ENCODE measurements around the gene IL22RA1.

Gene IL22RA1

GRCh38 chr1:24136956-24137539 is 5.9 kb downstream of the IL22RA1 start:
- no peak for DNase-seq

- no peak for DNase-seq
Observed at GRCh38 chr1:24134376-24134775, 8.6 kb downstream of the IL22RA1 start.

- DNase-seq = no peak
Observed at GRCh38 chr1:24133819-24134218, 9.1 kb downstream of the IL22RA1 start.

GRCh38 chr1:24130385-24130784 is 12.6 kb downstream of the IL22RA1 start:
- no peak for DNase-seq

DNA sequence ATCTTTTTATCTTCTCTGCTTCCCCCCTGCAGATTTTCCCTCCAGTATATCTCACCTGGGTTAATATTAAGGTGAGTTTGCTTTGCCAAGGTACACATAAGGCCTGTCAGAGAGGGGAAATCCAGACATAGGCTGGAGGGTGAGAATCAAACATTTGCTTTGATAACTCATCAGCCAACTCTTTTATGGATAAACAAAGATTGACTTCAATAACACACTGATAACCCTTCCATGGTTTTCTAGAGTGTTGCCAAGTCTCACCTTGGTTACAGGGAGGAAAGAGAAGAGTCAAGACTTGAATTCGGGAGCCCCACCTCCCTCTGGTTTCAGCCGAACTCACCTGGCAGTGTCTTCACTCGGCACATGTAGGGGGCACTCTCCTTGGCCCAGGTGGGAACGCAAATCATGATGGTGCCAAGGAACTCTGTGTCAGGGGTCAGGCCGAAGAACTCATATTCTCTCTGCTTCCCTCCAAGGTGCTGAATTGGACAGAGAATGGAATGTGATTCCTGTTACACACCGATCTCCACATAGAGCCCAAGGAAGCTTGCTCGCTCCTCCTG is 15.1 kb downstream of the IL22RA1 start:
- DNase-seq = no peak

DNA sequence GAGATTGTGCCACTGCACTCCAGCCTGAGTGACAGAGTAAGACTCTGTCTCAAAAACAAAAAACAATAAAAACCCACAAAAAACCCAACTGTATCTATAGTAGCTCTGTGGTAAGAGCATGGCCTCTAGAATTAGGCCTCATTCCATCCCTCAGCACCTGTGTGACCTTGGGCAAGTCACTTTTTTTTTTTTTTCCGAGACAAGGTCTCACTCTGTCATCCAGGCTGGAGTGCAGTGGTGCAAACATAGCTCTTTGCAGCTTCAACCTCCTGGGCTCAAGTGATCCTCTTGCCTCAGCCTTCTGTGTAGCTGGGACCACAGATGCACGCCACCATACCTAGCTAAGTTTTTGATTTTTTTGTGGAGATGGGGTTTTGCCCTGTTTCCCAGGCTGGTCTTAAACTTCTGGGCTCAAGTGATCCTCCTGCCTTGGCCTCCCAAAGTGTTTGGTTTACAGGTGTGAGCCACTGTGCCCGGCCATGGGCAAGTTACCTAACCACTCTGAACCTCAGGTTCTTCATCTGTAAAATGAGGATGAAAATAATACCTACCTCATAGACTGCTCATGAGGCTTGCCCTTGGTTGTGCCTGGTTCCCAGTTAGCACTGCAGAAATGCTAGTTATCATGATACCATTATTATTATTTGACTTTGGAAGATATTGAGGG is 15.7 kb downstream of the IL22RA1 start:
- no peak for DNase-seq

GRCh38 chr1:24126672-24127023 is 16.3 kb downstream of the IL22RA1 start:
- DNase-seq = no peak

DNA sequence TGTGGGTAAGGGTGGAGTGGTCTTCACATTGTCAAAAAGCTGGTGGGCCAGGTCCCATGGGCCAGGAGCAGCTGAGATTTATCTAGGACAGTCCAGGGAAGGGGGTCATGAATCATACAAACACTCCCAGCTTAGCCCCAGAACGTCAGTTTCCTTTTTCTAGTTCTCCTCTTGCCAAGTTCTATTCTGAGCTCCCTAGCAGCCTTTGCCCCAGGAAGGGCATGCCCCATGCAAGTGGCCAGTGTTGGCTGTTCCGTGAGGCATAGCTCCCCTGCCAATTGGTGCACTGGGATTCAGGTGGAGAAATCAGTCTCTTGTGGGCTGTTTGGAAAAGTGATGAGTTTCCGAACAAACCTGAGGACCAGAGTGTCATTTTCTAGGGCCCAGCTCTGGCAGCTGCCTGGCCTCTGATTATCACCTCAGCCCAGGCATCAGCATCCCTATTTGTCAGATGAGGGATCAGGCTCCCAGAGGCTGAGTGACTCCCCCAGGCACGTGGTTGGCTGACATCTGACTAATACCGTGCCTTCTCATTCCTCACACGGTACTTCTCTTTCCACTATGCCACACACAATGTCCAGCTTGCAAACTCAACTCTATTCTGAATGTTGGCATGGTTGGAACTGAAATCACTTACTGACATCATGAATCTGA is 16.8 kb downstream of the IL22RA1 start:
- DNase-seq = no peak

DNA sequence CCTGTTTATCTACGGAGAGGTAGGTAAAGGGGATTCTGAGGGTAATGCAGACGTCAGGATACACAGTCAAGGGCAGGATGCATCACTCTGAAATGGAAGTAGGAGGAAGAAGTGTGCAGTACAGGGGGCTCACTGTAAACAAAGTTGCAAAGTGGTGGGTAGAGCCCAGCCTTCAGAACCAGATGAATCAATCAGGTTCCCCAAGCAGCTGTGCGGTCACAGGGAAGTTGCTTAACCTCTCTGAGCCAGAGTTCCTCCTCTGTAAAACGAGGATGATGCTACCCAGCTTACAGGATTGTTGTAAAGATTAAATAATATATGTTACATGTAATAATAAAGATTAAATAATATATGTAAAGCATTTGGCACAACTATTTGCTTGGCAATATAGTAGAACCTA is 17.5 kb downstream of the IL22RA1 start:
- no peak for DNase-seq

DNA sequence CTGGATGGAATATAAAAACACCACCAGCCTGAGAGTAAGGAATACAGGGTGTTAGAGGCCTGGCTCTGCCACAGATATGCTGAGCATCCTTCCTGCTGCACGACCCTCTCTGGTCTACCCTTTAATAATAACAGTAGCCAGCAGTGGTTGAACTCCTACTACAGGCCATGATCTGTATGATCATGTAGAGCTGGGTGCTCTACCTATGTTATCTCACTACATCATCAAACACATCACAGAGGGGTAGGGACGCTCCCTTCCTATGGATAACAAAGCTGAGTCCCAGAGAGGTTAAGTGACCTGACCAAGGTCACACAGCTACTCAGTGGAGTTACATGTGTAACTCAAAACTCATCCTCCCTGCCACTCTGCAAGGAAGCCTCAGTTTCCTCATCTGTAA is 18.0 kb downstream of the IL22RA1 start:
- DNase-seq = no peak

DNA sequence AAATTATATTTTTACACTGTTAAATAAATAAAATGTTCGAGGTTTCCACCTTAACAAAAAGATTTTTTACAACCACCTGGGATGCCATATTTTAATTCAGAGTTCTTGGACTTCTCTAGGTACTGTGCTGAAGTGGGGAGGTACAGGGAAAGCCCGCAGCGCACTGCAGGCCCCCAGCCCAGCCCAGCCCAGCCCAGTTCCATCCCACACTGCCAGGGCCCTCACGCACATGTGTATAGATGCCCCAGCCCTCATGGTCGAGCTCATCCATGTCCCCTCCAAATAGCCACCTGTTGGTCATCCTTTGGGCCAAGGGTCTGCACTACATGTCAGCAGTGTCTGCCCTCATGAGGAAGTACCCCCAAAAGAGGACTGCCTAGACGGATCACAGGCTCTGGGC is 19.3 kb downstream of the IL22RA1 start:
- DNase-seq = no peak

DNA sequence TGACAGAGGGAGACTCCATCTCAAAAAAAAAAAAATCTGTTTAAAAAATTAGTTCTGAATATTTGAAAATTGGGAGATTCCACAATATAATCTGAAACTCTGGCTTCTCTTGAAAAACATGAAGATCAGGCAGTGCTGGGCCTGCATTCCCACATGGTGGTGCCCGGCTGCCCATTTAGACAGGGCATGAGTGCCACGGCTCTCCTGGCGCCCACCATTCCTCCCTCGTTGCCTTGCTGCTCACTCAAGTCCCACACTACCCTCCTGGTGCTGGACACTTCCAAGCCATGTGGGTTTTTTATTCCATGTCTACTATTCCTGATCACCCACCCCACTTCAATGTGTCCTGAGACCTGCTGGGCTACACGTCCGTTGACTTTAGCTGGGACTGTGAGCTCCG is 20.2 kb downstream of the IL22RA1 start:
- DNase-seq = no peak

GRCh38 chr1:24121406-24121805 is 21.5 kb downstream of the IL22RA1 start:
- no peak for DNase-seq

DNA sequence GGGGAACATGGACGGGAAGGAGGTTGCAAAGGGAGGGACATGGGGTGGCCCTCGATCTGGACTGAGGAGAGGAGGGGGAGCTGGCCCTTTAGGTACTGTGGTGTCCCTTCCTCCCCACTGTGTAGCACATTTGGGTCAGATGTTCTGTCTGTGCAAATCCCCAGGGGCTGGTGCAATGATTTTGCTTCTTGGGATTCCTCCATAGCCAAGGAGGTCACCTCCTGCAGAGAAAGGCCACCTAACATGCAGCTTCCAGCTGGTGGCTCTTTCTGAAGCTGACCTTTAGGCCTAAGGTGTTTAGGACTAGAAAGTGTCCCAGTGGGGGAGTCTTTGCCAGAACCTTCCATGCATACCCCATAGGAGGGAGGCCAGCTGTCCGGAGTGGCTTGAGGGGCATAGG is 22.0 kb downstream of the IL22RA1 start:
- no peak for DNase-seq

DNA sequence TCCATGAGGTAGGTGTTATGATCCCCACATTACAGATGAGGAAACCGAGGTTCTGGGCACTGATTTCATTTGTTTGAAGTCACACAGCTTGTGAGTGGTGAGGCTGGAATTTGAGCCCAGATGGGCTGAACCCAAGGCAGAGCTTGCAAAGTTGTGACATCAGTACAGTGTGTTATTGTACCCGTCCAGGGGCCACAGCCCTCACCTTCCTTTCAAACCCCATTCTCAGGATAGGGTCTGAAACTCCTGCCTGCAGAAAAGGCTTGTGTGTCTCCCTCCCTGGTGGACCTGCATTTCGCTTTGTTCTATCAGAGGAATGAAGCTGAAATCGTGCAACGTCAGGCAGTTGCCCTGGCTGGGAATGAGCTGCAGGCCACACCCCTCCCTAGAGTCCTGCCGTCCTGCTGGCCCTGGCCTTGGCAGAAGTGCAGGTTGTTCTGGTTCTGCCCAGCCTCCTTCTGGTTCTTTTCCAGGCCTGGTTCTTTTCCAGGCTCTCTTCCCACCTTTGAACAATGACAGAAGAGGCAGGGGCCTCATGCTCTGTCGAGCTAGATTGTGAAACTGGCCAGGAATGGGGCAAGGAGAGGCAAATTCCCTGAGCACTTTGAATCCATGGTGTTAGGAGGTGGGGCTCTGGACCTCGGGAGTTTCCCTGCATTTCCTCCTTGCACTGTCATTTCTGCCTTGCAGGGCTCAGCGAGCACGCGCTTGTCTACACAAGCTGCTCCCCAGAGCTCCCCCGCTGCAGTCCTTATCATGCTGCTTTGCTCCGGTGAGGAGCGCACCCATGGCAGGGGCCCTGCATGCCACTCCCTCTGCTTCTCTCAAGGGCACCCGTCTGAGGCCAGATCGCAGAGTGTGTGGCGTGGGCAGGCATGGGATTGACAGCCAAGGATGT is 22.8 kb downstream of the IL22RA1 start:
- DNase-seq = no peak

DNA sequence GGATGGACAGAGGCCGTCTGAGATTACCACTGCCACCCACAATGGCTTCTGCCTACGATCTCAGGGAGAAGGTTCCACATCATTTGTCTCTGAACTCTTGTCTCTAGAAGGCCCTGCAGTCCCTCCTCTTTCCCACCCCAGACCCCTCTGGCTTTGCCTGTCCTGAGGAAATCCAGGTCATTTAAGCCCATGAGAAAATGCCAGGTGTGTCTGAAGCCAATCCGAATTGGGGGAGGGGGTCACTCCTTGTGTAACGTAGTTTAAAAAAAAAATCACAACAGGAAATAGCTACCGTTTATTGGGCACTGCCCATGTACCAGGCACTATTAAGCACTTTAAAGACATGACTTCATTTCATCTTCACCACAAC is 23.5 kb downstream of the IL22RA1 start:
- DNase-seq = no peak

DNA sequence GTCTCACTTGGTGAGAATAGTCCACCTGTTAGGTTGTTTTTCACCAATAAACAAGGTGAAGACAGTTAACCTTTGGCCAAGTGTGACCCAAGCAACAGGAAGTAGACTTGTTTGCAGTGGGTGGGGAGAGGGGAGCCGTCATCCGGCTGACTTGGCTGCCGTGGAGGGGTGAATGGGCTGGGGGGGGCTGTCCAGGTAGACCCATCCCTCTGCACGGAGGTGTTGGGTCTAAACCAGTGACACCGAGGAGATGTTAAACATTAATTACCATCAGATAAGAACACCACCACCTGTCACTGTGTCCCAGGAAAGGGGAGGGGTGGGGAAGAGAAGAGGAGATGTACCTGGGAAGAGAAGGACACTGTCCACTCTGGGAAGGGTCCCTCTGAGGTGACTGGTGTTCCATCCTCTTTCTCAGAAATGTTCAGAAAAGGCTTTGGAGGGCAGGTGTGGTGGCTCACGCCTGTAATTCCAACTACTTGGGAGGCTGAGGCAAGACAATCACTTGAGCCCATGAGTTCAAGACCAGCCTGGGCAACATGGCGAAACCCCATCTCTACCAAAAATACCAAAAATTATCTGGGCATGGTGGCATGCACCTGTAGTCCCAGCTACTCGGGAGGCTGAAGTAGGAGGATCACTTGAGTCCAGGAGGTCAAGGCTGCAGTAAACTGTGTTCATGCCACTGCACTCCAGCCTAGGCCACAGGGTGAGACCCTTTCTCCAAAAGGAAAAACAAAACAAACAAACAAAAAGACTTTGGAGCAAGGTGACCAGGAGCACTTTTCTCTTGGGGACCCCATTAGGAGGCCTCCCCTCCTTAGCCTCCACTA is 24.3 kb downstream of the IL22RA1 start:
- DNase-seq = no peak

DNA sequence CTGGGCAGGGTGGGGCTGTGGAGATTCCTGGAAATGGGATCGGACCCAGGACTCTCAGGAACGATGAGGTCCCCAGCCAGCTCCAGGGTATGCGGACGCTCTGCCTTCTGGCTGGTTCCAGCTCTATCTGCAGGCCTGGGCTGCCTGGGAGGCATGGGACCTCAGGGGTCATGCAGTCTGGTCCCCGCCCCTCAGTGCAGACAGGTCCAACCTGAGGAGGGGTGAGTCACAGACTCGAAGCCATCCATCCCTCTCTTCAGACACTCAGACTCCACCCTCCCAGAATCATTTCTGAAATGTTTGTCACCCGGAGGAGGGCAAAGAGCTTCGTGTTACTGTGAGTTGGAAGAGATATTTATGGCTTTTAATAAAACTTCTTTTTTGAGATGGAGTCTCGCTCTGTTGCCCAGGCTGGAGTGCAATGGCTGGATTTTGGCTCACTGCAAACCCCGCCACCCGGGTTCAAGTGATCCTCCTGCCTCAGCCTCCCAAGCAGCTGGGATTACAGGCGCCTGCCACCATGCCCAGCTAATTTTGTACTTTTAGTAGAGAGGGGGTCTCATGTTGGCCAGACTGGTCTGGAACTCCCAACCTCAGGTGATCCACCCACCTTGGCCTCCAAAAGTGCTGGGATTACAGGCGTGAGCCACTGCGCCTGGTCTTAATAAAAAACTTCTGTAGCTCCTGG is 25.1 kb downstream of the IL22RA1 start:
- DNase-seq = no peak

DNA sequence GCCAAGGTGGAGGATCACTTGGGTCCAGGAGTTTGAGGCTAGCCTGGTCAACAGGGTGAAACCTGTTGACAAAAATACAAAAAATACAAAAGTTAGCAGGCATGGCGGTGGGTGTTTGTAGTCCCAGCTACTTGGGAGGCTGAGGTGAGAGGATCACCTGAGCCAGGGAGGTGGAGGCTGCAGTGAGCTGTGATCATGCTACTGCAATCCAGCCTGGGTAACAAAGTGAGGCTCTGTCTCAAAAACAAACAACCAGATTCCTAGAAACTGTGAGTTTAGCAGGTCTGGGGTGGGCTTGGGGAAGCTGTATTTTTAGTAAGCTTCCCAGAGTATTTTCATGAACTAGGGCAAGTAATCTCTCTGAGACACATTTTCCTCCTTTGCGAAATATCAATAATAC is 25.8 kb downstream of the IL22RA1 start:
- DNase-seq = no peak

DNA sequence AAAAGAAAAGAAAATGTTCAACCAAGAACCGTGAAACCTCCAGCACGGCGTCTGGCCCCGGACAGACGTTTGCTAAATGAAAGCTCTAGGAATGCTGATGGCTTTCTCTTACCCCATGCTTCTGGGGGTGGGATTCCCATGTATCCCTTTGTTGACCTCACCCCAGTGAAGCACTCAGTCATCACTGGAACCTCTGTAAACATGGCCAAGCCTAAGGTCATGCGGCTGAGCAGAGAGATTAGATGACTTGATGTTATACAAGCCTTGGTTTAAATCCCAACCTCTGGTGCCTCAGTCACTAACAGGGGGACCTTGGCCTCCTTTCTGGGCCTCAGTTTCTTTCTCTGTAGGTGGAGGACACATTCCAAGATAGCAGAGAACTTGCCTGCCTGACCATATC is 28.2 kb downstream of the IL22RA1 start:
- DNase-seq = no peak

- no peak for DNase-seq
Observed at GRCh38 chr1:24113641-24114033, 29.3 kb downstream of the IL22RA1 start.
